IMR-90 (cell line): Measurements from ENCODE around the gene URB2. TPM values are rescaled to one million over a fixed set of nuclear protein-coding genes. Genes with fewer than 3 reads are reported as not detected.

ENCODE experiments used
- ATAC-seq: fragments of 200-7000 bp; cut with Tn5 transposase; 2 replicates; pipeline ENCODE4 v1.9.1; 2020; ENCODE audit warnings: low read depth, mild to moderate bottlenecking, moderate library complexity
- BruUV-seq: library from RNA; stranded (reverse); fragments of 400-500 nt; replicated peaks from 2 replicates; lab custom pipeline; 2021; lab: Mats Ljungman, UMichigan
- CTCF ChIA-PET: fragments of 300-600 bp; formaldehyde crosslinking; extraction: SDS; loops from one replicate; lab custom pipeline; 2021; ENCODE audit warnings: antibody characterized with exemption; lab: Yijun Ruan, JAX
- POLR2A ChIA-PET: fragments of 300-600 bp; sonication (Branson Sonifier 250); formaldehyde crosslinking; loops from one replicate; lab custom pipeline; 2022; ENCODE audit warnings: antibody characterized with exemption; ENCODE audit not compliant: unreplicated experiment; lab: Charles Lee
- DNase-seq: peaks from one replicate; pipeline ENCODE4 v3.0.0; 2013
- H2AFZ ChIP-seq: replicated peaks from 2 replicates; pipeline ENCODE3; 2013; ENCODE audit warnings: low read length, mild to moderate bottlenecking; ENCODE audit not compliant: poor library complexity
- H2AK5ac ChIP-seq: 2 replicates; pipeline ENCODE4 v1.6.1; 2013; ENCODE audit warnings: low read depth, low read length, inconsistent platforms
- H2AK9ac ChIP-seq: replicated peaks from 2 replicates; pipeline ENCODE3; 2013; ENCODE audit warnings: mild to moderate bottlenecking, low read depth, low read length, moderate library complexity; ENCODE audit not compliant: poor library complexity
- H2BK120ac ChIP-seq: 2 replicates; pipeline ENCODE4 v1.6.1; 2013; ENCODE audit warnings: low read depth, low read length, inconsistent platforms
- H2BK15ac ChIP-seq: 3 replicates; pipeline ENCODE4 v1.6.1; 2013; ENCODE audit warnings: low read depth, low read length, inconsistent platforms
- H2BK20ac ChIP-seq: 2 replicates; pipeline ENCODE4 v1.6.1; 2013; ENCODE audit warnings: low read depth, mild to moderate bottlenecking, inconsistent platforms, low read length, moderate library complexity
- H2BK5ac ChIP-seq: 2 replicates; pipeline ENCODE4 v1.6.1; 2013; ENCODE audit warnings: mild to moderate bottlenecking, low read depth, low read length, inconsistent platforms; ENCODE audit not compliant: poor library complexity, severe bottlenecking
- H3K14ac ChIP-seq: replicated peaks from 2 replicates; pipeline ENCODE4 v1.6.1; 2013; ENCODE audit warnings: low read depth, low read length, inconsistent platforms
- H3K18ac ChIP-seq: 2 replicates; pipeline ENCODE4 v1.6.1; 2013; ENCODE audit warnings: low read depth, low read length, control low read depth
- H3K23ac ChIP-seq: 2 replicates; pipeline ENCODE4 v1.6.1; 2013; ENCODE audit warnings: low read depth, low read length, inconsistent platforms
- H3K27ac ChIP-seq: 2 replicates; pipeline ENCODE4 v1.5.1; 2013; ENCODE audit warnings: mild to moderate bottlenecking, control low read depth, low read length; ENCODE audit not compliant: insufficient read depth
- H3K27me3 ChIP-seq: 2 replicates; pipeline ENCODE4 v1.6.1; 2013; ENCODE audit warnings: low read length; ENCODE audit not compliant: control insufficient read depth, insufficient read depth
- H3K36me3 ChIP-seq: 2 replicates; pipeline ENCODE4 v1.6.1; 2013; ENCODE audit warnings: low read length, mixed read lengths; ENCODE audit not compliant: control insufficient read depth, insufficient read depth
- H3K4ac ChIP-seq: 2 replicates; pipeline ENCODE4 v1.6.1; 2013; ENCODE audit warnings: low read depth, low read length, inconsistent platforms
- H3K4me1 ChIP-seq: 2 replicates; pipeline ENCODE4 v1.6.1; 2013; ENCODE audit warnings: low read length, mixed read lengths; ENCODE audit not compliant: control insufficient read depth, insufficient read depth
- H3K4me2 ChIP-seq: 2 replicates; pipeline ENCODE4 v1.6.1; 2013; ENCODE audit warnings: low read depth, mild to moderate bottlenecking, control low read depth, low read length, moderate library complexity
- H3K4me3 ChIP-seq: 2 replicates; pipeline ENCODE4 v1.5.1; 2013; ENCODE audit warnings: low read depth, mild to moderate bottlenecking, control low read depth, low read length, moderate library complexity; ENCODE audit not compliant: insufficient read depth
- H3K56ac ChIP-seq: 2 replicates; pipeline ENCODE4 v1.6.1; 2013; ENCODE audit warnings: low read length, inconsistent platforms; ENCODE audit not compliant: insufficient read depth; ENCODE audit errors: extremely low read depth
- H3K79me1 ChIP-seq, 2 experiments: 2 replicates each; pipeline ENCODE4 v1.6.1; 2013; ENCODE audit warnings: low read length in 2 of 2, inconsistent platforms in 1 of 2, low read depth in 1 of 2
- H3K9ac ChIP-seq: 2 replicates; pipeline ENCODE4 v1.6.1; 2013; ENCODE audit warnings: low read depth, low read length, control low read depth
- H3K9me1 ChIP-seq: 2 replicates; pipeline ENCODE4 v1.6.1; 2013; ENCODE audit warnings: low read length, inconsistent platforms; ENCODE audit not compliant: insufficient read depth
- H3K9me3 ChIP-seq: 2 replicates; pipeline ENCODE4 v1.6.1; 2013; ENCODE audit warnings: low read length; ENCODE audit not compliant: control insufficient read depth, insufficient read depth
- H4K20me1 ChIP-seq: 2 replicates; pipeline ENCODE4 v1.6.1; 2013; ENCODE audit warnings: low read length, inconsistent platforms; ENCODE audit not compliant: insufficient read depth
- H4K5ac ChIP-seq: 2 replicates; pipeline ENCODE4 v1.6.1; 2013; ENCODE audit warnings: mild to moderate bottlenecking, low read depth, low read length, control low read depth
- H4K8ac ChIP-seq, 2 experiments: 2 replicates each; pipeline ENCODE4 v1.6.1; 2013; ENCODE audit warnings: low read depth in 2 of 2, low read length in 2 of 2, control low read depth in 1 of 2, inconsistent platforms in 1 of 2
- H4K91ac ChIP-seq: 2 replicates; pipeline ENCODE4 v1.6.1; 2013; ENCODE audit warnings: low read depth, low read length, inconsistent platforms; ENCODE audit not compliant: insufficient read depth
- CEBPB ChIP-seq: IDR thresholded peaks from 2 replicates; pipeline ENCODE4 v1.6.1; 2012; ENCODE audit warnings: low read depth, low read length, improper control_type of control experiment
- RCOR1 ChIP-seq: IDR thresholded peaks from 2 replicates; pipeline ENCODE4 v1.6.1; 2012; ENCODE audit warnings: mild to moderate bottlenecking, low read length, improper control_type of control experiment; ENCODE audit not compliant: insufficient replicate concordance
- RFX5 ChIP-seq: IDR thresholded peaks from 2 replicates; pipeline ENCODE4 v1.8.0; 2012; ENCODE audit warnings: low read depth, mild to moderate bottlenecking, low read length, moderate library complexity
- USF2 ChIP-seq: fragments of 150-350 bp; IDR thresholded peaks from 2 replicates; pipeline ENCODE4 v1.6.1; 2017; ENCODE audit warnings: mild to moderate bottlenecking, antibody characterized with exemption, low read length, low read depth
- WGBS, 2 experiments: methylation state at CpG; one replicate each; pipeline versions ENCODE4 v1.1.5 to v1.1.7; 2013; ENCODE audit warnings: missing lambda C conversion rate in 2 of 2; ENCODE audit not compliant: insufficient read length in 1 of 2; ENCODE audit errors: extremely low coverage in 2 of 2; 5-methylcytosine and 5-hydroxymethylcytosine counted together
- dilution Hi-C: fragments of 300-500 bp; cut with HindIII; formaldehyde crosslinking; loops from one replicate; pipeline ENCODE4 v1.14.3; 2018; ENCODE audit warnings: low sequenced_read_pairs; ENCODE audit not compliant: unreplicated experiment
- in situ Hi-C: fragments of 300-500 bp; cut with MboI; formaldehyde crosslinking; loops from 3 replicates; pipeline ENCODE4 v1.14.3; 2019; ENCODE audit warnings: low sequenced_read_pairs, inconsistent platforms, mixed read lengths
- intact Hi-C: fragments of 100-400 bp; cut with micrococcal nuclease; formaldehyde crosslinking; loops from 2 replicates; pipeline ENCODE4 v1.10.0; 2022
- polyA plus RNA-seq, 3 experiments: library from polyadenylated mRNA; depleted of rRNA; stranded (reverse); fragments of >200 nt; gene quantifications; 2 replicates each; pipeline ENCODE4 v1.2.3, GENCODE V29; 2012; ENCODE audit warnings: low replicate concordance in 1 of 3
- total RNA-seq: library from RNA; depleted of rRNA; stranded (reverse); fragments of >200 nt; gene quantifications from 2 replicates; pipeline ENCODE4 v1.2.3, GENCODE V29; 2012

The URB2 gene
- total and polyA plus RNA-seq, 2 of the 4 experiments (the other 2 are of a cell fraction), result 5.9 to 15.4 TPM

- no peak overlapping the region for H3K23ac ChIP-seq
- in situ Hi-C loops, result no loop called here
- H2BK5ac ChIP-seq, result no peak overlapping the region
- no peak overlapping the region for H3K56ac ChIP-seq
- peaks cover 21 to 36% of the 10 kb centered on the region in 2 experiments; a peak in 3 of 4 replicates for H3K79me1 ChIP-seq
- no peak overlapping the region for H2AFZ ChIP-seq
- H3K4ac ChIP-seq, result no peak overlapping the region
- peaks cover 7% of the 10 kb centered on the region for H3K9me1 ChIP-seq
- no peak overlapping the region for H3K4me3 ChIP-seq
- TF ChIP-seq RFX5 (no peak), CEBPB (no peak), RCOR1 (no peak), USF2 (no peak)
- WGBS, 2 experiments, result 94% methylated on average over 3 of the region's 5 CpGs; no CpG with 5 or more reads in 1 of the 2 experiments
- ChIA-PET CTCF (interaction anchor here (1.4 kb wide), 1 partner anchor 38 kb away, joined by 4 read pairs; no protein-coding TSS in a partner anchor), POLR2A (no interaction called here)
- peaks cover 12% of the 10 kb centered on the region for H4K20me1 ChIP-seq
- no peaks in the 10 kb centered on the region for H3K9me3 ChIP-seq
- peaks cover 10% of the 10 kb centered on the region for H3K4me1 ChIP-seq
- H3K27ac ChIP-seq, result no peak overlapping the region
- BruUV-seq, result no TSS peak
- no peak overlapping the region for H4K5ac ChIP-seq
- no peak overlapping the region for H2BK15ac ChIP-seq
- no peaks in the 10 kb centered on the region for H3K27me3 ChIP-seq
- no peak overlapping the region for H3K14ac ChIP-seq
- H2BK20ac ChIP-seq, result no peak overlapping the region
- dilution Hi-C loops, result no loop called here
- no peak overlapping the region for H2BK120ac ChIP-seq
- no peak overlapping the region for H4K8ac ChIP-seq
- no peak overlapping the region for H3K4me2 ChIP-seq
- ATAC-seq (no peak), DNase-seq (no peak)
- no peak overlapping the region for H4K91ac ChIP-seq
- no peak overlapping the region for H3K18ac ChIP-seq
- H2AK9ac ChIP-seq, result no peak overlapping the region
- no peak overlapping the region for H2AK5ac ChIP-seq
- intact Hi-C loops, result no loop called here
- H3K36me3 ChIP-seq, result peaks cover 19% of the 10 kb centered on the region
- no peak overlapping the region for H3K9ac ChIP-seq
Measured at GRCh38 chr1:229600229-229600628, 25.8 kb upstream of the URB2 start.
